Esophagus squamous epithelium (tissue), 5 donors: ENCODE data around the gene MYOZ3. TPM values are rescaled to one million over a fixed set of nuclear protein-coding genes. Genes with fewer than 3 reads are reported as not detected.
A peak's percentile ranks its signal among the peaks of the same experiment; 100 is the strongest.

ENCODE experiments used
- DNase-seq: peaks from one replicate; lab custom pipeline; 2025; lab: John Stamatoyannopoulos, UW
- H3K27ac ChIP-seq, 4 donors: fragments of 200-600 bp; sonication (generic); one replicate each; pipeline ENCODE4 v1.5.1; 2016 to 2019; ENCODE audit warnings: mild to moderate bottlenecking in 1 of 4
- H3K27me3 ChIP-seq, 4 donors: fragments of 200-600 bp; sonication (generic); 1 replicate in 3 of 4; 2 replicates in 1 of 4; pipeline versions ENCODE4 v1.5.1 to v1.6.0; 2017 to 2021; ENCODE audit warnings: antibody characterized with exemption in 1 of 4
- H3K36me3 ChIP-seq, 3 donors: fragments of 200-600 bp; sonication (generic); one replicate each; pipeline ENCODE4 v1.5.1; 2016 to 2019
- H3K4me1 ChIP-seq, 3 donors: fragments of 200-600 bp; sonication (generic); one replicate each; pipeline ENCODE4 v1.5.1; 2017 to 2019
- H3K4me3 ChIP-seq, 4 donors: fragments of 200-600 bp; sonication (generic); 1 replicate in 3 of 4; 2 replicates in 1 of 4; pipeline ENCODE4 v1.5.1; 2016 to 2019; ENCODE audit warnings: mild to moderate bottlenecking in 2 of 4, moderate library complexity in 1 of 4
- H3K9me3 ChIP-seq, 3 donors: fragments of 200-600 bp; sonication (generic); one replicate each; pipeline ENCODE4 v1.5.1; 2016 to 2019
- POLR2A ChIP-seq, 4 donors: fragments of 450-650 bp; IDR thresholded peaks; one replicate each; pipeline ENCODE4 v1.6.1; 2017; ENCODE audit warnings: antibody characterized with exemption in 4 of 4, mild to moderate bottlenecking in 4 of 4, moderate library complexity in 3 of 4
- WGBS, 2 donors: methylation state at CpG; one replicate each; pipeline ENCODE4 v1.1.5; 2018; 5-methylcytosine and 5-hydroxymethylcytosine counted together
- intact Hi-C: fragments of 100-400 bp; cut with DNase I; formaldehyde crosslinking; loops from one replicate; pipeline ENCODE4 v1.15.0; 2022
- total RNA-seq, 4 donors: library from RNA; depleted of rRNA; stranded (reverse); fragments of >200 nt; gene quantifications; one replicate each; pipeline ENCODE4 v1.1.0, GENCODE V29; 2016
- TF ChIP-seq, protein P1 (sequence below), 6 experiments: fragments of 450-650 bp in 4 of 6; fragments of 200-600 bp in 2 of 6; sonication (generic) in 2 of 6; IDR thresholded peaks; one replicate each; pipeline ENCODE4 v1.5.1; 2016 to 2019; ENCODE audit warnings: antibody characterized with exemption in 6 of 6, mild to moderate bottlenecking in 4 of 6, moderate library complexity in 4 of 6
- donor health status: DM: yes; HTN: yes; CAD: no.

The MYOZ3 gene
- total RNA-seq, 4 donors from 2014 or later, result under 0.01 TPM; not detected in 3

DNA sequence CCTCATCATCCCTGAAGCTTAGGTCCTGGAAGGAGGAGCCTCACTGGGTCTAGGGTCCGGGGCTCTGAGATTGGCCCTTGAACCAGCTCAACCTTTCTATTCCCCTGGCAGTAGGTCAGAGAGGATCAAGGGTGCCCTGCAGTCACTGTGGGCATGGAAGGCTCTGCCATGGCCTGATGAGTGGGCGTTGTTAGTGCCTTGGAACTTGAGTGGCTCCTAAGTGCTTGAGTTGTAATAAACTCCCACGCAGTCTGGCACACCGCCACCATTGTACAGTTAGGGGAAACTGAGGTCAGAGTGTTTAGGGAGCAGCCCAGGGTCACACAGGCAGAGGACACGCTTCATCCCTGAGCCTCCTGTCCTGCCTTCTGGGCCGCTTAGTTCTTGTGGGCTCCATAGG, 31.0 kb upstream of the MYOZ3 start:
- no peak overlapping the region for H3K27ac ChIP-seq
- H3K4me3 ChIP-seq, result no peak overlapping the region
- DNase-seq, result no peak
- H3K9me3 ChIP-seq, result no peaks in the 10 kb centered on the region
- intact Hi-C loops, result no loop called here
- TF ChIP-seq POLR2A (IDR thresholded peaks at IDR 0.05), result no peak
- TF ChIP-seq, protein P1, sequence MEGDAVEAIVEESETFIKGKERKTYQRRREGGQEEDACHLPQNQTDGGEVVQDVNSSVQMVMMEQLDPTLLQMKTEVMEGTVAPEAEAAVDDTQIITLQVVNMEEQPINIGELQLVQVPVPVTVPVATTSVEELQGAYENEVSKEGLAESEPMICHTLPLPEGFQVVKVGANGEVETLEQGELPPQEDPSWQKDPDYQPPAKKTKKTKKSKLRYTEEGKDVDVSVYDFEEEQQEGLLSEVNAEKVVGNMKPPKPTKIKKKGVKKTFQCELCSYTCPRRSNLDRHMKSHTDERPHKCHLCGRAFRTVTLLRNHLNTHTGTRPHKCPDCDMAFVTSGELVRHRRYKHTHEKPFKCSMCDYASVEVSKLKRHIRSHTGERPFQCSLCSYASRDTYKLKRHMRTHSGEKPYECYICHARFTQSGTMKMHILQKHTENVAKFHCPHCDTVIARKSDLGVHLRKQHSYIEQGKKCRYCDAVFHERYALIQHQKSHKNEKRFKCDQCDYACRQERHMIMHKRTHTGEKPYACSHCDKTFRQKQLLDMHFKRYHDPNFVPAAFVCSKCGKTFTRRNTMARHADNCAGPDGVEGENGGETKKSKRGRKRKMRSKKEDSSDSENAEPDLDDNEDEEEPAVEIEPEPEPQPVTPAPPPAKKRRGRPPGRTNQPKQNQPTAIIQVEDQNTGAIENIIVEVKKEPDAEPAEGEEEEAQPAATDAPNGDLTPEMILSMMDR (IDR thresholded peaks at IDR 0.05), result no peak
- H3K27me3 ChIP-seq, result peaks cover 0 to 2% (median 0%) of the 10 kb centered on the region in 4 donors
- H3K4me1 ChIP-seq, result peaks cover 5 to 80% (median 56%) of the 10 kb centered on the region in 3 donors
- WGBS, 2 donors, result 71 to 80% methylated on average over 5 to 6 of the region's 6 CpGs
- H3K36me3 ChIP-seq, result no peaks in the 10 kb centered on the region

DNA sequence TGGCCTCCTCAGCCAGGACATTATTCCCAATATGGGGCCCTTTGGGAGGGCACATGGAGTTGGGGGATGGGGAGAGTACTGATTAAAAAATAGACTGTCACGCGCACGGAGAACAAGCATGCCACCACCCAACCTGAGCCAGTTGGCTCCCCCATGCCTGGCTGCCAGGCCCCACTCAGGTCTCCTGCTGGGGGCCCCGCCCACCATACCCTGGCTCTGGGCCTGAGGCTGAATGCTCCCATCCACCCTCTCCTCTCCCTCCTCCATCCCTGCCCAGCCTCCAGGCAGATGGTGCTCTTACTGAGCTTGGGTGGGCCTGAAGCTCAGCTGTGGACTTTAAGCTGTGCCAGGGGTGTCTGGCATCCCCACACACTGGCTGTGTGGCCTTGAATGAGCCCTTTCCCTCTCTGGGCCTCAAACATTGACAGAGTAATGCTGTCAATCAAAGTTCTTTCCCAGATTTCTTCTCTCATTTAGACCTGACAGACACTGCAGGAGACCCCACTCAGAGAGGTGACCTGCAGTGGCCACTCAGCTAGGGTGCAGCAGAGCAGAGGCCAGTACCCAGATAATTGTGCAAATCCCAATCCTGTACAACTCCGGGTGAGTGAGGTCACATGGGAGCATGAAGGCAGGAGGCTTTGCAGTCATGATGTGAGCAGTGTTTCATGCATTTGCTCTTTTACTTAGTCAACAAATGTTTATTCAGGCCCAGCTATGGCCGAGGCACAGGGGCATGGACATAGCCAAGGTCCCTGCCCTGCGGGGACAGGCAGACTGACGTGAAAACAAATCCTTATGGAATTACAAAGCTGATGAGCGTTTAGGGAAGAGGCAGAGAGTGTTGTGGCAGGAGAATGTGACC, 30.4 kb upstream of the MYOZ3 start:
- 70% methylated on average over 7 of the region's 9 CpGs for whole genome bisulfite sequencing, 2 donors
- TF ChIP-seq, protein P1 (IDR thresholded peaks at IDR 0.05), result no peak
- H3K36me3 ChIP-seq, result no peaks in the 10 kb centered on the region
- intact Hi-C loops, result no loop called here
- peaks cover 5 to 80% (median 56%) of the 10 kb centered on the region in 3 donors for H3K4me1 ChIP-seq
- H3K9me3 ChIP-seq, result no peaks in the 10 kb centered on the region
- no peaks in the 10 kb centered on the region for H3K27me3 ChIP-seq
- no peak for DNase-seq
- H3K27ac ChIP-seq, result peak overlapping the region in 3 of 4 donors; percentile 19 to 22 (median 22)
- no peak overlapping the region for H3K4me3 ChIP-seq

DNA sequence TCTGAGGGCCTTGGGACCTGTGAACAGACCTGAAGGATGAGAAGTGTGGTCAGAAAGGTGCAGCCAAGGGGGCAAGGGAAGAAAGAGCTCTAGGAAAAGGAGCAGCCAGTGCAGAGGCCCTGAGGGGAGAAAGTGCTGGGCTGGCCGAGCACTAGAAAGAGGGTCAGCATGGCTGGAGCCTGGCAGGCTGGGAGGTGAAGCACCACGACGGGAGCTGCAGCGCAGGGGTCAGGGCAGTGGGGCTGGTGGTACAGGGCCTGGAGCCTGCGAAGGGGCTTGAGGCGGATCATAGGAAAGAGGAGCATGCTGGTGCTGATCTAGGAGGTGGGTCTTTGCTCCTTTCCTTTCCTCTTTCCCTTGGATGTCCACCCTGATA, 29.7 kb upstream of the MYOZ3 start:
- Histone ChIP-seq H3K4me1 (peaks cover 7 to 80% (median 58%) of the 10 kb centered on the region in 3 donors), H3K27ac (peak overlapping the region in 2 of 4 donors; percentile 14 to 22), H3K27me3 (no peaks in the 10 kb centered on the region), H3K4me3 (no peak overlapping the region), H3K9me3 (no peaks in the 10 kb centered on the region), H3K36me3 (no peaks in the 10 kb centered on the region)
- 86 to 89% methylated on average over 5 to 6 of the region's 6 CpGs for WGBS, 2 donors
- no peak for DNase-seq
- TF ChIP-seq, protein P1 (IDR thresholded peaks at IDR 0.05), result no peak
- TF ChIP-seq POLR2A (IDR thresholded peaks at IDR 0.05), result no peak
- intact Hi-C loops, result no loop called here

DNA sequence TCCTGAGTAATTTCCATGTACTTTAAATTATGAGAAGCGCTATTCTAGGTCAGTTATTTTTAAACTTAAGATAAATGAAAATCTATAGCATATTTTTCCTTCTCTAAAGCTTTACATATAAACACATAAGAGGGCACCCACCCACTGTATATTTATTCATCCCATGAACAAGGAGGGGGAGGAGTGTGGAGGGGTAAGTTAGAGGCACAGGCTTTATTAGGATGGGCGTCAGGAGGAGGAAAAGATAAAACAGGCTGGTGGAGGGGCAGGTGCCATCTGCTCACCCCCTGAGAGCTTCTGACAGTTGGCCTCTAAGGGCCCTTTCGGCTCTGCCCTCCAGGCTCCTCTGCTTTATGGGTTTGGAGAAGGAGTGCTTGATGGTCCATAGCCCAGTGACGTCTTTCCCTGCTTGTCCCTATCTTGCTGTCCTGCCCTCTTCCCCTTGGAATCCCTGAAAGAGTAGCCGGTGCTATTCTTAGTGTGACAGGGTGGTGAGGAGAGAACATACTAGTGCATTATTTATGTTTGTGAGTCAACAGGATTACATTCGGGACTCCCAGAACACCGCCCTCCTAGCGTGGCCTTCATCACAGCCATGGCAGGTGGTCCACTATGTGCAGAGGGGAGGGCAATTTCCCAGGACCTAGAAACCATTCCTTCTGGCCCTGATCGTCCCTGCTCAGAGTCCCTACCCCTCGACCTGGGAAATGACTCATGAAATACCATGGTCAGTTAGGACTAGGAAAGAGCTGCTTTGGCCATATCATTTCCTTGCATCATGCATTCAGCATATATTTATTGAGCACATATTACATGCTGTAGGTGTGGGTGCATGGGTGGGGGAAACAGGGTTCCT, 28.5 kb upstream of the MYOZ3 start:
- TF ChIP-seq POLR2A (IDR thresholded peaks at IDR 0.05), result no peak
- TF ChIP-seq, protein P1 (IDR thresholded peaks at IDR 0.05), result no peak
- 49 to 61% methylated on average over 10 of the region's 10 CpGs for WGBS, 2 donors
- DNase-seq, result no peak
- no peaks in the 10 kb centered on the region for H3K9me3 ChIP-seq
- H3K4me3 ChIP-seq, result no peak overlapping the region
- H3K27me3 ChIP-seq, result no peaks in the 10 kb centered on the region
- intact Hi-C loops, result no loop called here
- peaks cover 14 to 80% (median 58%) of the 10 kb centered on the region in 3 donors for H3K4me1 ChIP-seq
- no peaks in the 10 kb centered on the region for H3K36me3 ChIP-seq
- peak overlapping the region in 2 of 4 donors; percentile 47 to 57 for H3K27ac ChIP-seq
